ENCODE data around the gene TM7SF2.
"Not testable (repeated sequence)": the region's sequence is repeated elsewhere in the genome, so short reads cannot be mapped to it uniquely, and the experiment has no call there.

Gene TM7SF2

DNA sequence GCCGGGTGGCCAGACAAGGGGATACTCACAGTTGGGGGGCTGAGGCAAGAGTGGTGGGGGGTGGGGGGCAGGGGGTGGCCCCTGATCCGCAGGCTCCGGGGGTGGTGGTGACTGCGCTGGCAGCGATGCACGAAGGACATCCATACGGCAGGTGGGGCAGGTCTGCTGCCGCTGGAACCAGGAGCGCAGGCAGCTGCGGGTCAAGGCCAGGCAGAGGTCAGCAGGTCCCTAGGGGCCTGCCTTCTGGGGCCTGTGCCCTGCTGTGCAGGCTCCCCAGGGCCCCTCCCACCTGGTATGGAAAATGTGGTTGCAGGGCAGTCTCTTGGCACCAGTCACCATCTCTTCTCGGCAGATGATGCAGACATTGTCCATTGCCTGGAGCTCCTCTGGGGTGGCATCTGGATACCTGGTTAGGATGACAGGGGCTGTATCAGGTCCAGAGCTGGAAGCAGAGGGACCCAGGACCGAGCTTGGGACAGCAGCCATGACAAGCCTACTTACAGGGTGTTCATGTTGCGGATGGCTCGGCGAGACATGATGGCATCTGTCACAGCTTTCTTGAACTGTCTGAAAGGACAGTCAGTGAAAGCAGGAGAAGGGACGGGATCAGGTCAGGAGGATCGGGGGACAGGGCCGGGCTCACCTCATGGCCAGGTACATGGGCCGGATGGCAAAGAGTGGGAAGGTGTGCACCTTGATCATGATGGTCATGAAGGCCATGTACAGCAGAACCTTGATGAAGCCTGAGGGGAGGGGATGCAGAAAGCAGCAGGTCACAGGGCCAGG, 19.2 kb downstream of the TM7SF2 start:
- DNase-seq (ENCODE audit: low spot score): no peak

DNA sequence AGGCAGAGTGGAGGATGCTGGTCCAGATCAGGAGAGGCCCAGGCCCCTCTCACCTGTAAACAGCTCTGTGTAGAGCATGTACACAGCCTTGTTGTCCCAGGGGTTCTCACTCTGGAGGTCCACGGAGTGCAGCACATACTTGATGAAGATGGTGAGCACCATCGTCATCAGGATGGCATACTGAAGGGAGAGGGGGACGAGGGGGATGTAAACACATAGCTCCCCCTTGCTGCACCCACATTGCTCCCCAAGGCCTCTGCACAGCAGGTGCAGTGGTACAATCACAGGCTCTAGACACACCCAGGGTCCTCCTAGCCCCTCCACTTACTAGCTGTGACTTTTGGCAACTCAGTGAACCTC, 19.7 kb downstream of the TM7SF2 start:
- DNase-seq (ENCODE audit: low spot score): no peak

DNA sequence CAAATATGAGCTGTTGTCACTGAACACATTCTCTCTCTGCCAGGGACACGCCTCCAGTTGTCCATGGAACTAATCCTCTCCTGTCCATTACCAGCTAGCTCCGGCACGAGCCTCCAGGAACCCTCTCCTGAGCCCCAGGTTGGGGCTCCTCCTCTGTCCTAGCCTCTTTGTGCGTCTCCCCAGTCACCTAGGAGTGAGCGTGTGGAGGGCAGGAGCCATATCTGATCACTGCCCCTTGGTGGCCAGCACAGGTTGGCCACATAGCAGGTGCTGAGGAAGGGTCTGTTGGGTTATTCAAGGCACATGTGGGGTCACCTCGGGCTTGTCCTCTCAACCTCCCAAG, 20.2 kb downstream of the TM7SF2 start:
- no peak for DNase-seq (ENCODE audit: low spot score)

DNA sequence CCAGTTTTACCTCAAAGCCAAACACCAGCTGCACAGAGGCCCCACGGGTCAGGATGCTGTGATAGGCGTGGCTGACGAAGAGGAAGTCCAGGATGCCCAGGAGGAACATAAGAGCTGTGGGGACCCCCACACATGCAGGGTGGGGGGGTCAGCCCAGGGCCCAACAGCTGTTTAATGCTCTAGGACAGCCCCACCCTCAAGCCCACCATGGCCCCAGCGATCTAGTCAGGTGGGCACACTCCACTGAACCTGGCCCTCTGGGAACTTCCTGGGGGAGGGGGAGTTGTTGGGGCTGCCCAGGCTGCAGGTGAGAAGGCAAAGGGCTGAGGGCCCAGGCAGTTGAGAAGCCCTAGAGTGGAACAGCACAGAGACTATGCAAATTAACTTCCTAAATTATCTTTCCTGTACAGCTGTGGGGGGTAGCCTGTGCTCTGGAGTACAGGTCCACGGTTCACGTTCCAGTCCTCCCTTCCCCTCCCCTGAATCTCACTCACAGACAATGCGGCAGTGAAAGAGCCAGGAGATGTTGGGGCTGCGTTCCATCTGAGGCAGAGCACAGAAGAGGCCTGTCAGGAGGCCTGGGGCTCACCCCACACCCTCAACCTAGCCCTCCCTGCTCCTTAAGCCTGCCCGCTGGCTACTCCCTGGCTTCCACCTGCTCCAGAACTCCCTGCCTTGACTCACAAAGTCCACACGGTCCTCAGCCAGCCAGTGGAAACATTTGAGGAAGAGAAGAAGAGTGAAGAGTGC, 20.7 kb downstream of the TM7SF2 start:
- no peak for DNase-seq (ENCODE audit: low spot score)

DNA sequence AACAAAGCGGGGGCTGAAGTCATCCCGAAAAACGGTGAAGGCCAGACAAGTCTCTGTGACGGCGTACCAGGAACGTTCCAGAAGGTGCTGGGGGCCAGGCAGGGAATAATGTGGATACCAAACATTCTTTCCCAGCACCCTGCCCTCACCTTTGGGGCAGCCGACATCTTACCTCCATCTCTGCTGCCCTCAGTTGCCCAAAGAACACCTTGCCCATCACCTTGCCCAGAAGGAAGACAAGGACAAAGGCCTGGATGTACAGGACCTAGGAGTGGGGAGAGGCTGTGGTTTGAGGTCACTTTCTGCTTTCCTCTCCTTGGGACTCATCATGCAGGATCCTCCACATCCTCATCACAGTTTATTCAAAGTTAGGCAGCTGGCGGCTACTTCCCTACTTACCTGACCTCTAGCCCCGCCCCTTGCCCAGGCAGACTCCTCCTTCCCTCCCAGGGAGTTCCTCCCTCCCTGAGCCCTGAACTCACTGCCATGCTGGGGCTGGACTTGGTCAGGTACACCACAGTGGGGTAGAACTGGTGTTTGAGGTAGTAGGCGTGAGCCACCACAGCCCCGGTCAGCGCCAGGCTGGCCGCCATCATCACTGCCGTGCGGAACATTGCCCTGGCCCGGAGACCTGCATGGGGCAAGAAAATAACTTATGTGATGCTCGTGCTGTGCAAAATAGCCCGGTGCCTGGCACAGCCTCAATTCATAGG, 21.5 kb downstream of the TM7SF2 start:
- DNase-seq (ENCODE audit: low spot score): peak; percentile 56

DNA sequence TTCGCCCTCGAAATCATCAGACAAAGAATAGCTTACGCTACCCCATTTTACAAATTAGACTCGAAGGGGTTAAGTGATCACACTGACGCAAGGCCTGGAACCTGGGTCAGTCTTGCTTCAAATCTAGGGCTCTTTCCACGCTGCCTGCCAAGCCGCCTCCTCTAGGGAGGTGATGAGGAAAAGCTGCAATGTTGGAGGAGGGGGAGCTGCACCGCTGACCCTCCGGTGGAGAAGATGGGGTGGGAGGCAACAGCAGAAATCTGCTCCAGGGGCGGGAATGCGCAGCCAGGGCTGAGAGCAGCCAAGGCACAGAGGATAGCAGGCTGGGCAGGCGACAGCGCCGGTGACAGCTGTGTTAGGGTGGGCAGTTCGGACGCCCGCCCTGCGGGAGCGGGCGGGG, 22.1 kb downstream of the TM7SF2 start:
- DNase-seq (ENCODE audit: low spot score): peak; percentile 31

DNA sequence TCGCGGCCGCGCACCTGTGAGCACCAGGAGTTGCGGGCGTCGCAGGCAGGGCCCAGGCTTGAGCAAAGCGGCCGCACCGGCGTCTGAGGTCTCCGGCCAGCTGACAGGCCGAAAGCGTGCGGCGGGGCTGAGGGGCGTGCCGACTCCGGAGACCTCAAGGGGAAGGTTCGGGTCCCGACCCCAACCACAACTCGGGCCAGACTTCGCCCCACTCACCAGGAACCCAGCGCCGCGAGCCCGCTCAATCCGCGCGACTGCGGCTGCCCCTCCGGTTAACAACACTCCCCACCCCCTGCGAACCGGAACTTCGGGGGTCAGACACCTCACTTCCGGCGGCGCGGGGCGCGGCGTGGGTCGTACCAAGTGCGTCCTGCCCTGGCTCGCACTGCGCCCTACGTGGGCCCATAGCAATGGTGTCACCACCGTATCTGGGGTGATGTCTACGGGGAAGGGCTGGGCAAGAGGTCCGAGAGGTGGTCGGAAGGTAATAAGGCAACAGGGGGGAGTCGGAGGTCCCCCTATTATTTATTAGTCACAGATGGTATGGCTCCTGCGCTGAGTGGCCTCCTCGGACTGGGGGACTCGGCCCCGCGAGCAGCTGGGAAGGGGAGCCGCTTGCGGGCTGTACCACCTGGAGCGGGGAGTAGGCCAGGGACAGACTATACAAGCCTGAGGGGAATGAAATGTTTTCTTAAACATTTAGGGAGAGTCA, 22.7 kb downstream of the TM7SF2 start, which contains the start of gene SYVN1:
SYVN1 (minus strand) TSS at position 280 of the 712 bp plus-strand sequence. CDS start 918 bp downstream, outside the sequence.
- peak; percentile 95 for DNase-seq (ENCODE audit: low spot score)

DNA sequence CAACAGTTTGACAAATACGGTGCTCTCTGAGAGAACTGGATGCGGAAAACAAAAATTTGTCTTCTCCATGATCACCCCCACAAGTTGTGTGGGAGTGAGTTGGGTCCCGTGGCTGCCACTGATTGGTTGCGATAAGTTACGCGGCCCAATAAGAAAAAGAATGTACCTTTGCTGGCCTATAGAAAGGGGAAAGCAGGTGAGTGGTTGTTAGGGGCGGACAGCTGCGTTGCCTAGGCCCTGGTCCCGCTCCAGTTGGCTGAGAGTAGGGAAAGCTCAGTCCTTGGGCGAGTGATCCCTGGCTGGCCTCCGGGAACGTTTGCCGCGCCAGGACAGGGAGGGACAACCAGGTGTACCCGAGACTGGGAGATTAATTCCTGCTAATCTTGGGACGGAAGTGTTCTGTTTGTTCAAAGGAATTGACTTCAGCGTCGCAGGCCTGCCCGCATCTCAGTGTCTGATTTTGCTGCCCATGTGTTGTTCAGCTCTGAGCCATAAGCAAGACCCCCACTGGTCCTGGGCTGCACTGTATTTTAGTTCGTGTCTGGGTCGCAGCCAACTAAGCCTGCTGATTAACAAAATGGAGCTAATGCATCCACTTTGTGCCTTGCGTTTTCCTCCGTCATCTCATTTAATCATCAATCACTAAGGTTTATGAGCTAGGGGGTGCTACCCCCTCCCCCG, 23.4 kb downstream of the TM7SF2 start:
- DNase-seq (ENCODE audit: low spot score): peak; percentile 96

DNA sequence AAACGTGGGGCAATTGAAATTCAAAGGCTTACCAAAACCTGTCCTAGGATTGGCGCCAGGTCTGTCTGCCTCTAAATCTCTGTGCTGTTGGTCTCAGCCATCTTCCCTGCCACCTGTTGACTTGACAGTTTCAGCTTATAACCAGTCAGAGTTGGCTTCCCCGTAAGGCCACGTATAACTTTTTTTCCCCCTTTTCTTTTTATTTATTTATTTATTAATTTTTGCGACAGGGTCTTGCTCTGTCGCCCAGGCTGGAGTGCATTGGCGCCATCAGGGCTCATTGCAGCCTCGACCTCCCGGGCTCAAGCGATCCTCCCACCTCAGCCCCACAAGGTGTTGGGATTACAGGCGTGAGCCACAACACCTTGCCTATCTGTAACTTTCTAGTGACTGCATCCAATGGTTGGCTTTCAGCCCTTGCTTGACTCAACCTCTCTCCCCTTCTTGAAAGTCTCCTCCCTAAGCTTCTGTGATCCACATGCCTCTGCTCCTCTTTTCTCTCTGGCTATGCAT, 24.0 kb downstream of the TM7SF2 start:
- no peak for DNase-seq (ENCODE audit: low spot score)

DNA sequence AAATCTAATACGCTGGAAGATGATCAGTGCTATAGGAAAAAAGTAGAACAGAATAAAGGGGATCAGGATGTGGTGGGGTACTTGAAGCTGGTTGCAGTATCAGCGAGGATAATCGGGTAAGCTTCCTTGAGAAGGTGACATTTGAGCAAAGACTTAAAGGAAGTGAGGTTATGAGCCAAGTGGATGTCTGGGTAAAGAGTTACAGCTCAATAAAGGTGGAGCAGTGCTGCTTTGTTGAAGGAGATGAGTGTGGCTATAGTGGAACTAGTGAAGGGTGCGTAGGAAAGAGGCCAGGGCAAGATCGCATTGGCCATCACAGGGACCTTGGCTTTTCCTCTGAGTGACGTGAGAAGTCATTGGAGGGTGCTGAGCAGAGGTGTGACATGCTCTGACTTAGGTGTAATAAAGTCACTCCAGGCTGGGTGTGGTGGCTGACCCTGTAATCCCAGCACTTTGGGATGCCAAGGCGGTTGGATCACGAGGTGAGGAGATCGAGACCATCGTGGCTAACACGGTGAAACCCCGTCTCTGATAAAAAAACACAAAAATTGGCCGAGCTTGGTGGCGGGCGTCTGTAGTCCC, 24.9 kb downstream of the TM7SF2 start:
- DNase-seq (ENCODE audit: low spot score): no peak

DNA sequence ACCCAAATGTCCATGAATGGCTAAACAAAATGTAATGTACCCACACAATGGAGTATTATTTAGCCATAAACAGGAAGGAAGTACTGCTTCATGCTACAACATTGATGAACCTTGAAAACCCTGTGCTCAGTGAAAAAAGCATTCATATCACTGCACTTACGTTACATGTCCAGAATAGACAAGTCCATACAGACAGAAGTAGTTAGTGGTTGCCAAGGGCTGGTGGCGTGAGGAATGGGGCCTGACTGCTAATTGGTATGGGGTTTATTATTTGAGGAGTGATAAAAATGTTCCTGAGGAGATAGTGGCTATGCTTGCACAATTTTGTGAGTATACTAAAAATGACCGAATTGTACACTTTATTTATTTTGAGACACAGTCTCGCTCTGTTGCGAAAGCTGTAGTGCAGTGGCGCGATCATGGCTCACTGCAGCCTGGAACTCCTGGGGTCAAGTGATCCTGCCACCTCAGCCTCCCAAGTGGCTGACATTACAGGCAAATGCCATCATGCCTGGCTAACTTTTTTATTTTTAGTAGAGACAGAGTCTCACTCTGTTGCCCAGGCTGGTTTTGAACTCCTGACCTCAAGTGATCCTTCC, 30.3 kb downstream of the TM7SF2 start:
- no peak for DNase-seq (ENCODE audit: low spot score)

DNA sequence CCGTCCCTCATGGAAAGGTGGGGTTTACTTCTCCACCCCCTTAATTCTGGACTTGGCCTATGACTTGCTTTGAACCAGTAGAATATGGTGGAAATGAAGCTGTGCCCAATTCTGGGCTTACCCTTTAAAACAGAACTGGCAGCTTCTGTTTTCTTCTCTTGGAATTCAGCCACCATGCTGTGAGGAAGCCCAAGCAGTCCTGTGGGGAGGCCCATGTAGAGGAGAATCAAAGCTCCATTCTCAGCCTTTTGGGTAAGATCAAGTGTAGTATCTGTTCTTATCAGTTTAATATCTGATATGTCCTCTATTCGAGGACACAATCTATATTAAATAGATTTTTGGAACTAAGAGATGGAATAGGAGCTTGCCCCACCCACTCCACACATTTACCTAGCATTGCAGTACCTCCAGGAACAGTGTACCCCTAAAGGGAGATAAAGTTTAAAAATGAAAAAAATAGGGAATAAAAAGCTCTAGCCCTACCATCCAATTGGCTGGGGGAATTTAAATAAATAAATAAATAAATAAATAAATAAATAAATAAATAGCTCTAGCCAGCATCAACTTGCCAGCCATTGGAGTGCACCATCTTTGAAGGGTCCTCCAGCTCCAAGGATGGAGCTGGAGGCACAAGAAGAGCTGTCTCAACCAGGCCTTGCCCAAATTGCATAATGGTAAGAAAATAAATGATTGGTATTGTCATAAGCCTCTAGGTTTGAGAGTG, 35.8 kb downstream of the TM7SF2 start:
- DNase-seq (ENCODE audit: low spot score): no peak

DNA sequence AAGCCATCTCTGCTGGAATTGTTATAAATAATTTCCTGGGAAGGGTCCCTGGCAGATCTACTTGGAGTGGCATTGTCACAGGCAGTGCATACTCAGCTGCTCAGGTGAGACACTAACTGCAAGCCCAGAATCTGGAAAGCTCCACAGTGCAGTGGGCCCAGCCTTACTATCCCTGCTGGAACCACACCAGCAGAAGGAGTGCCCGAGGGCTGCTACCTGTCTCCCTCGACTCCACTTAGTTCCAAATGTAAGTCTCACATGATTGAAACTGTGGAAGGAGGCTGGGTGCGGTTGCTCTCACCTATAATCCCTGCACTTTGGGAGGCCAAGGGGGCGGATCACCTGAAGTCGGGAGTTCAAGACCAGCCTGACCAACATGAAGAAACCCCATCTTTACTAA, 37.0 kb downstream of the TM7SF2 start:
- no peak for DNase-seq (ENCODE audit: low spot score)

DNA sequence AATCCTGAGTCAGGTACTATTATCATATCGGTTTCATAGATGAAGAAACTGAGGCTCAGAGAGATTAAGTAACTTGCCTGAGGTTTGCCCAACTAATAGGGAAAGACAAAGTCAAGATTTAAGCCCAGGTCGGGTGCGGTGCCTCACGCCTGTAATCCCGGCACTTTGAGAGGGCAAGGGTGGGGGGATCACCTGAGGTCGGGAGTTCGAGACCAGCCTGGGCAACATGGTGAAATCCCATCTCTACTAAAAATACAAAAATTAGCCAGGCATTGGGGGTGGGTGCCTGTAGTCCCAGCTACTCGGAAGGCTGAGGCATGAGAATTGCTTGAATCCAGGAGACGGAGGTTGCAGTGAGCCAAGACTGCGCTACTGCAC, 38.4 kb downstream of the TM7SF2 start:
- not testable (repeated sequence) for DNase-seq (ENCODE audit: low spot score)

DNA sequence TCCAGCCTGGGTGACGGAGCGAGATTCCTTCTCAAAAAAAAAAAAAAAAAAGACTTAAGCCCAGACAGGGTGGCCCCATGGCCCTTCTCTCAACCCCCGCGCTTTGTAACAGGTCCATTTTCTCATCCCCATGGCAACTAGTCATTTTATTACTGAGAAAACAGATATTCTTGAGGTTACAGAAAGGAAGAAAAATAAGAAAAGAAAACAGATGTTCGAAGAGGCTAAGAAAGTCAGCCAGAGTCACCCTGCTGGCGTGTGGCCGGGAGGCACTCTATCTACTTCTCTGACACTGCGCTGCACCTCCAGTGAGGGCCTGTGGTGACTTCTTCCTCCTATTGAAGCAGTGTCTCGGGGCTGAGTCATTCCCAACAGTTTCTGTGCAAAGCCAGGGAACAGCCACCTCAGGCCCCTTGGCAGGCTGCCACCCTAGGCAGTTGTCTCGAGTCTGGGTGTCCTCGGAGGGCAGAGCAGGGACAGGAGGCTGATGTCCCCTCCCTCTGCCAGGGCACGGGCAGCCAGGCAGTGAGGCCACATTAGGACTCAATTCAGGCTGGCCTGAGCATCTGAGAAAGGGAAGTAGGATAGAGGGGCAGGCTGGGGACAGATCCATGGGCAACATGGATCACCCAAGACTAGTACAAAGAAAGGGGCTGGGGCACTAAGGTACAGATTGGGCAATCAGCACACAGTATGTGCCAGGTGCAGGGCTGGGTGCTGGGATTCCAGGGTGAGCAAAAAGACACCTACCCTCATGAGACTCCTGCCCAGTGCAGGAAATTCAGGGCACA, 39.0 kb downstream of the TM7SF2 start:
- DNase-seq (ENCODE audit: low spot score): peak; percentile 81

DNA sequence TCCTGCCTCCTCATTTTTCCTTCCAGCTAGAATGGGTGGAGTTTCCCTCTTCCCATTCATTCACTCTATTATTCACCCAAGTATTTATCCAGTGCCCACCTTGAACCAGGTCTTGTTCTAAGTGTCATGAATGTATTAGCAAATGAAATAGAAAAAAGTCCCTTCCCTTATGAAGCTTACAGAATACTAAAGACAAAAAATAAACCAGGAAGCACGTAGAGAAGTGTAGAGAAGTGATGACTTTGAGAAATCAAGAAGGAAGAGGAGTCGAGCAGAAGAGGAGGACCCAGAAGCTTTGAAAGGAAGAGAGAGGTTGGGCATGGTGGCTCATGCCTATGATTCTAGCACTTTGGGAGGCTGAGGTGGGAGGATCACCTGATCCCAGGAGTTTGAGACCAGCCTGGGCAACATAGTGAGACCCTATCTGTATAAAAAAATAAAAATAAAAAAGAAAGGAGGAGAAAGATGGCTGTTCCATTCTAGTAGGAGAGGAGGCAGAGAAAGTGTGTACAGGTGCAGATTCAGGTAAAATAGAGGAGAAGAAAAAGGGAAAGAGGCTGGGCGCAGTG, 39.7 kb downstream of the TM7SF2 start:
- no peak for DNase-seq (ENCODE audit: low spot score)

DNA sequence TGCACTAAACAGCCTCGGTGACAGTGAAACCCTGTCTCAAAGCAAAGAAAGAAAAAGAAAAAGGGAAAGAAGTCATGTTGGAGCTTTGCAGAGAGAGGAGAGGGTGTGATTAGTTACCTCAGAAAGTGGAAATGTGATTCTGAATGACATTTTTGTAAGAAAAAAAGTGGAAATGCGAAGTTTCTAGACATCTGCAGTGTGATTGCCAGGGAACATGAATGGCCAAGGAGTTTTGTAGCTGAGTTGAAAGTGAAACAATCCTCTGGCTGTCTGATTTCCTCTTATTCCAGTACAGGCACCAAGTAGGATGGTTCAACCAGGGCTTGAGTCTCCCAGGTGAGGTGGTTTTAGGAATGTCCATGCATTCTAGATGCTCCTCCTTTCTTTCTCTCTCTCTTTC, 40.5 kb downstream of the TM7SF2 start:
- DNase-seq (ENCODE audit: low spot score): no peak

DNA sequence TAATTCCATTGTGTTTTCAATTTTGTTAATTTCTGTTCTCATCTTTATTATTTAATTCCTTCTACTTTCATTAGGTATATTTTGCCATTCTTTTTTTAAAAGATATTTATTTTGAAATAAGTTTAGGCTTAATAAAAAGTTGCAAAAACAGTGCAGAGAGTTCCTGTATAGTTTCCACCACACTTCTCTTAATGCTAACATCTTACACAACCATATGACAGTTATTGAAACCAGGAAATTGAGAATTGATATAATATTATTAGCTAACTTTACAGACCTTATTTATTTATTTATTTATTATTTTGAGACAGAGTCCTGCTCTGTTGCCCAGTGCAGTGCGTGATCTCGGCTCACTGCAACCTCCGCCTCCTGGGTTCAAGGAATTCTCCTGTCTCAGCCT, 44.6 kb downstream of the TM7SF2 start:
- DNase-seq (ENCODE audit: low spot score): no peak

DNA sequence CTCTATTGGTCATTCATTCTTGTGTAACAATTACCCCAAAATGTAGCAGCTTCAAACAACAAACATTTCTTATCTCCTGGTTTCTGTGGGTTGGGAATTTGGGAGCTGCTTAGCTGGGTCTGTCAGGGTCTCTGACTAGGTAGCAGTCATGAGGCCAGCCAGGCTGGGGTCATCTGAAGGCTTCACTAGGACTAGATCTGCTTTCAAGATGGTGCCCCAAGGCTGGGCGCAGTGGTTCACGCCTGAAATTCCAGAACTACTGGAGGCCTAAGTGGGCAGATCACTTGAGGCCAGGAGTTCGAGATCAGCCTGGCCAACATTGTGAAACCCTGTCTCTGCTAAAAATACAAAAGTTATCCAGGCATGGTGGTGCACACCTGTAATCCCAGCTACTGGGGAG, 45.3 kb downstream of the TM7SF2 start:
- DNase-seq (ENCODE audit: low spot score): no peak

All from GM03348 (cell line).